HEK293 (cell line): ENCODE measurements around the gene PNRC1.

Source experiments
- EGR2 ChIP-seq: fragments of 450-650 bp; formaldehyde crosslinking; IDR thresholded peaks from 2 replicates; pipeline ENCODE4 v1.5.1; 2016; ENCODE audit warnings: low read depth, missing biosample characterization, missing genetic modification characterization
- KLF10 ChIP-seq: fragments of 450-650 bp; IDR thresholded peaks from 2 replicates; pipeline ENCODE4 v1.5.1; 2018; ENCODE audit warnings: missing biosample characterization, mild to moderate bottlenecking, missing genetic modification characterization
- OVOL3 ChIP-seq: fragments of 450-650 bp; formaldehyde crosslinking; IDR thresholded peaks from 2 replicates; pipeline ENCODE4 v1.5.1; 2016; ENCODE audit warnings: missing biosample characterization, missing genetic modification characterization
- SALL2 ChIP-seq: fragments of 450-650 bp; formaldehyde crosslinking; IDR thresholded peaks from 2 replicates; pipeline ENCODE4 v1.5.0; 2017; ENCODE audit warnings: missing biosample characterization, mild to moderate bottlenecking, missing genetic modification characterization, borderline replicate concordance
- SCRT1 ChIP-seq: fragments of 450-650 bp; formaldehyde crosslinking; IDR thresholded peaks from 2 replicates; pipeline ENCODE4 v1.5.1; 2016; ENCODE audit warnings: missing biosample characterization, missing genetic modification characterization, borderline replicate concordance
- WT1 ChIP-seq: fragments of 450-650 bp; formaldehyde crosslinking; IDR thresholded peaks from 2 replicates; pipeline ENCODE4 v1.5.1; 2016; ENCODE audit warnings: missing biosample characterization, missing genetic modification characterization
- ZFP37 ChIP-seq: fragments of 450-650 bp; formaldehyde crosslinking; IDR thresholded peaks from 2 replicates; pipeline ENCODE4 v1.5.1; 2016; ENCODE audit warnings: missing biosample characterization, missing genetic modification characterization
- ZNF133 ChIP-seq: fragments of 450-650 bp; formaldehyde crosslinking; IDR thresholded peaks from 2 replicates; pipeline ENCODE4 v1.5.1; 2016; ENCODE audit warnings: missing biosample characterization, missing genetic modification characterization
- ZNF2 ChIP-seq: fragments of 450-650 bp; formaldehyde crosslinking; IDR thresholded peaks from 2 replicates; pipeline ENCODE4 v1.5.1; 2016; ENCODE audit warnings: missing biosample characterization, missing genetic modification characterization
- ZNF248 ChIP-seq: fragments of 450-650 bp; formaldehyde crosslinking; IDR thresholded peaks from 2 replicates; pipeline ENCODE4 v1.5.1; 2017; ENCODE audit warnings: missing biosample characterization, missing genetic modification characterization
- ZNF350 ChIP-seq: fragments of 450-650 bp; formaldehyde crosslinking; IDR thresholded peaks from 2 replicates; pipeline ENCODE4 v1.5.0; 2017; ENCODE audit warnings: missing biosample characterization, mild to moderate bottlenecking, missing genetic modification characterization
- ZNF416 ChIP-seq: fragments of 450-650 bp; formaldehyde crosslinking; IDR thresholded peaks from 2 replicates; pipeline ENCODE4 v1.5.1; 2016; ENCODE audit warnings: missing biosample characterization, missing genetic modification characterization
- ZNF544 ChIP-seq: fragments of 450-650 bp; formaldehyde crosslinking; IDR thresholded peaks from 2 replicates; pipeline ENCODE4 v1.5.0; 2017; ENCODE audit warnings: missing biosample characterization, missing genetic modification characterization
- ZNF549 ChIP-seq: fragments of 450-650 bp; IDR thresholded peaks from 2 replicates; pipeline ENCODE4 v1.5.1; 2018; ENCODE audit warnings: missing biosample characterization, missing genetic modification characterization, mild to moderate bottlenecking, inconsistent platforms, moderate library complexity
- ZNF830 ChIP-seq: fragments of 450-650 bp; IDR thresholded peaks from 2 replicates; pipeline ENCODE4 v1.5.0; 2018; ENCODE audit warnings: missing biosample characterization, missing genetic modification characterization, low read depth, mild to moderate bottlenecking, moderate library complexity
- TF ChIP-seq, protein P1 (sequence below): fragments of 450-650 bp; formaldehyde crosslinking; IDR thresholded peaks from 2 replicates; pipeline ENCODE4 v1.5.1; 2016; ENCODE audit warnings: missing biosample characterization, missing genetic modification characterization
- TF ChIP-seq, protein P2 (sequence below): fragments of 450-650 bp; formaldehyde crosslinking; IDR thresholded peaks from 2 replicates; pipeline ENCODE4 v1.5.1; 2016; ENCODE audit warnings: missing biosample characterization, missing genetic modification characterization, borderline replicate concordance
- TF ChIP-seq, protein P3 (sequence below): fragments of 450-650 bp; IDR thresholded peaks from 2 replicates; pipeline ENCODE4 v1.5.1; 2018; ENCODE audit warnings: missing biosample characterization, mild to moderate bottlenecking, missing genetic modification characterization
- TF ChIP-seq, protein P4 (sequence below): fragments of 450-650 bp; formaldehyde crosslinking; IDR thresholded peaks from 2 replicates; pipeline ENCODE4 v1.5.1; 2016; ENCODE audit warnings: missing biosample characterization, missing genetic modification characterization
- TF ChIP-seq, protein P5 (sequence below): fragments of 450-650 bp; formaldehyde crosslinking; IDR thresholded peaks from 2 replicates; pipeline ENCODE4 v1.5.1; 2017; ENCODE audit warnings: missing biosample characterization, missing genetic modification characterization
- TF ChIP-seq, protein P6 (sequence below): fragments of 450-650 bp; formaldehyde crosslinking; IDR thresholded peaks from 2 replicates; pipeline ENCODE4 v1.5.1; 2016; ENCODE audit warnings: missing biosample characterization, missing genetic modification characterization
- TF ChIP-seq, protein P7 (sequence below): fragments of 450-650 bp; formaldehyde crosslinking; IDR thresholded peaks from 2 replicates; pipeline ENCODE4 v1.5.1; 2017; ENCODE audit warnings: missing biosample characterization, missing genetic modification characterization
- TF ChIP-seq, protein P8 (sequence below): fragments of 450-650 bp; formaldehyde crosslinking; IDR thresholded peaks from 2 replicates; pipeline ENCODE4 v1.5.1; 2016; ENCODE audit warnings: missing biosample characterization, missing genetic modification characterization
- TF ChIP-seq, protein P9 (sequence below): fragments of 450-650 bp; formaldehyde crosslinking; IDR thresholded peaks from 2 replicates; pipeline ENCODE4 v1.5.1; 2016; ENCODE audit warnings: missing biosample characterization, missing genetic modification characterization

The PNRC1 gene

DNA sequence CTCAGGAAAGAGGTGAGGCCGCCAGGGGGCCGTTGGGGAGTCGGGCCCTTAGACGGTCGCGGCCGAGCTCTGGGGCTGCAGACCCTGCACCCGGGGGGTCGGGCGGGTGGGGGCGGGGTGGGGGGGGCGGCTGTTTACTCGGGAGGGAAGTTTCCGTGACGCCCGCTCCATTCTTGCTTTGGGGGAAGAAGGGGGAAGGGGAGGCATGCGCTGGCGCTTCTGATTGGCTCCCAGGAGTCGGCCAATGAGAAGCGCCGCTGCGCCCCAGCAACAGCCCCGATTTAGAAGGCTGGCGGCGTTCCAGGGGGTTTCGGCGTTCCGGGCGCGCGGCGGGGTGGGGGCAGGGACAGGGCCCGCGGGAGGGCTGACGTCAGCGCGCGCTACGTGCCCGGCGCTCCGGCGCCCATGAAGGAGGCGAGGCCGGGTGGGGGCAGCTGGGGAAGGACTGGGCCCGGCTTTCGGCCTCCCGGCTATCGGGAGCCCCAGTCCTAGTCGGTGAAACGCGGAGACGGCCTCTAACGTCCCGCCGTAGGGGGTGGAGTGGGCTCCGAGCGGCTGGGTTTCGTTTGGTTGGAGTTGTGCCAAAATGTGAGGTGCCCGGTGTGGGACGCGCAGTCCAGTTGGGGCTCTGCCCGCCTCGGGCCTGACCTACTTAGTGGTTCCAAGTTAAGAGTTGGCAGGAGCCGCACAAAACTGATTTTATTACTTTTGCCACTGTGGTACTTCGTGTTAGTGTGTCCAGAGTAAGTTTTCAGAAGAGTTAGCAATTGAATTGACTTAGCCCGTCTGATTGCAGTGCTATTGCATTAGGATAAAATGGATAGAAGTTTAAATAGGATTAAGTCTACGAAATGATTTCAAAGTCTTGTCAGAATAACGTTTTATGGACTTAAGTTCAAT is 1.1 kb downstream of the PNRC1 start (continued):
- TF ChIP-seq, protein P1, sequence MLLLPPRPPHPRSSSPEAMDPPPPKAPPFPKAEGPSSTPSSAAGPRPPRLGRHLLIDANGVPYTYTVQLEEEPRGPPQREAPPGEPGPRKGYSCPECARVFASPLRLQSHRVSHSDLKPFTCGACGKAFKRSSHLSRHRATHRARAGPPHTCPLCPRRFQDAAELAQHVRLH (tag by site-specific recombination): peak; percentile 68; the same call in 1 of the 2 replicates
- TF ChIP-seq ZNF2 (tag by site-specific recombination) (peak; percentile 87), WT1 (tag by site-specific recombination) (peak; percentile 72), OVOL3 (no peak), ZNF830 (no peak), SALL2 (tag by site-specific recombination) (no peak), EGR2 (tag by site-specific recombination) (peak; percentile 61), ZNF544 (tag by site-specific recombination) (no peak), ZNF350 (no peak), ZNF416 (no peak), ZNF248 (tag by site-specific recombination) (no peak), KLF10 (tag by site-specific recombination) (peak; percentile 88), ZFP37 (tag by site-specific recombination) (peak; percentile 83), ZNF549 (tag by site-specific recombination) (no peak), ZNF133 (no peak), SCRT1 (no peak)
- TF ChIP-seq, protein P2, sequence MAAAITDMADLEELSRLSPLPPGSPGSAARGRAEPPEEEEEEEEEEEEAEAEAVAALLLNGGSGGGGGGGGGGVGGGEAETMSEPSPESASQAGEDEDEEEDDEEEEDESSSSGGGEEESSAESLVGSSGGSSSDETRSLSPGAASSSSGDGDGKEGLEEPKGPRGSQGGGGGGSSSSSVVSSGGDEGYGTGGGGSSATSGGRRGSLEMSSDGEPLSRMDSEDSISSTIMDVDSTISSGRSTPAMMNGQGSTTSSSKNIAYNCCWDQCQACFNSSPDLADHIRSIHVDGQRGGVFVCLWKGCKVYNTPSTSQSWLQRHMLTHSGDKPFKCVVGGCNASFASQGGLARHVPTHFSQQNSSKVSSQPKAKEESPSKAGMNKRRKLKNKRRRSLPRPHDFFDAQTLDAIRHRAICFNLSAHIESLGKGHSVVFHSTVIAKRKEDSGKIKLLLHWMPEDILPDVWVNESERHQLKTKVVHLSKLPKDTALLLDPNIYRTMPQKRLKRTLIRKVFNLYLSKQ (tag by site-specific recombination): no peak
- TF ChIP-seq, protein P3, sequence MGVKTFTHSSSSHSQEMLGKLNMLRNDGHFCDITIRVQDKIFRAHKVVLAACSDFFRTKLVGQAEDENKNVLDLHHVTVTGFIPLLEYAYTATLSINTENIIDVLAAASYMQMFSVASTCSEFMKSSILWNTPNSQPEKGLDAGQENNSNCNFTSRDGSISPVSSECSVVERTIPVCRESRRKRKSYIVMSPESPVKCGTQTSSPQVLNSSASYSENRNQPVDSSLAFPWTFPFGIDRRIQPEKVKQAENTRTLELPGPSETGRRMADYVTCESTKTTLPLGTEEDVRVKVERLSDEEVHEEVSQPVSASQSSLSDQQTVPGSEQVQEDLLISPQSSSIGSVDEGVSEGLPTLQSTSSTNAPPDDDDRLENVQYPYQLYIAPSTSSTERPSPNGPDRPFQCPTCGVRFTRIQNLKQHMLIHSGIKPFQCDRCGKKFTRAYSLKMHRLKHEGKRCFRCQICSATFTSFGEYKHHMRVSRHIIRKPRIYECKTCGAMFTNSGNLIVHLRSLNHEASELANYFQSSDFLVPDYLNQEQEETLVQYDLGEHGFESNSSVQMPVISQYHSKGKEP (tag by site-specific recombination): peak; percentile 46
- TF ChIP-seq, protein P4, sequence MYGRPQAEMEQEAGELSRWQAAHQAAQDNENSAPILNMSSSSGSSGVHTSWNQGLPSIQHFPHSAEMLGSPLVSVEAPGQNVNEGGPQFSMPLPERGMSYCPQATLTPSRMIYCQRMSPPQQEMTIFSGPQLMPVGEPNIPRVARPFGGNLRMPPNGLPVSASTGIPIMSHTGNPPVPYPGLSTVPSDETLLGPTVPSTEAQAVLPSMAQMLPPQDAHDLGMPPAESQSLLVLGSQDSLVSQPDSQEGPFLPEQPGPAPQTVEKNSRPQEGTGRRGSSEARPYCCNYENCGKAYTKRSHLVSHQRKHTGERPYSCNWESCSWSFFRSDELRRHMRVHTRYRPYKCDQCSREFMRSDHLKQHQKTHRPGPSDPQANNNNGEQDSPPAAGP (tag by site-specific recombination): peak; percentile 88
- TF ChIP-seq, protein P5, sequence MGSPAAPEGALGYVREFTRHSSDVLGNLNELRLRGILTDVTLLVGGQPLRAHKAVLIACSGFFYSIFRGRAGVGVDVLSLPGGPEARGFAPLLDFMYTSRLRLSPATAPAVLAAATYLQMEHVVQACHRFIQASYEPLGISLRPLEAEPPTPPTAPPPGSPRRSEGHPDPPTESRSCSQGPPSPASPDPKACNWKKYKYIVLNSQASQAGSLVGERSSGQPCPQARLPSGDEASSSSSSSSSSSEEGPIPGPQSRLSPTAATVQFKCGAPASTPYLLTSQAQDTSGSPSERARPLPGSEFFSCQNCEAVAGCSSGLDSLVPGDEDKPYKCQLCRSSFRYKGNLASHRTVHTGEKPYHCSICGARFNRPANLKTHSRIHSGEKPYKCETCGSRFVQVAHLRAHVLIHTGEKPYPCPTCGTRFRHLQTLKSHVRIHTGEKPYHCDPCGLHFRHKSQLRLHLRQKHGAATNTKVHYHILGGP (tag by site-specific recombination): no peak
- TF ChIP-seq, protein P6, sequence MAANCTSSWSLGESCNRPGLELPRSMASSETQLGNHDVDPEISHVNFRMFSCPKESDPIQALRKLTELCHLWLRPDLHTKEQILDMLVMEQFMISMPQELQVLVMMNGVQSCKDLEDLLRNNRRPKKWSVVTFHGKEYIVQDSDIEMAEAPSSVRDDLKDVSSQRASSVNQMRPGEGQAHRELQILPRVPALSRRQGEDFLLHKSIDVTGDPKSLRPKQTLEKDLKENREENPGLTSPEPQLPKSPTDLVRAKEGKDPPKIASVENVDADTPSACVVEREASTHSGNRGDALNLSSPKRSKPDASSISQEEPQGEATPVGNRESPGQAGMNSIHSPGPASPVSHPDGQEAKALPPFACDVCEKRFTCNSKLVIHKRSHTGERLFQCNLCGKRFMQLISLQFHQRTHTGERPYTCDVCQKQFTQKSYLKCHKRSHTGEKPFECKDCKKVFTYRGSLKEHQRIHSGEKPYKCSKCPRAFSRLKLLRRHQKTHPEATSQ: peak; percentile 90; the same call in 1 of the 2 replicates
- TF ChIP-seq, protein P7, sequence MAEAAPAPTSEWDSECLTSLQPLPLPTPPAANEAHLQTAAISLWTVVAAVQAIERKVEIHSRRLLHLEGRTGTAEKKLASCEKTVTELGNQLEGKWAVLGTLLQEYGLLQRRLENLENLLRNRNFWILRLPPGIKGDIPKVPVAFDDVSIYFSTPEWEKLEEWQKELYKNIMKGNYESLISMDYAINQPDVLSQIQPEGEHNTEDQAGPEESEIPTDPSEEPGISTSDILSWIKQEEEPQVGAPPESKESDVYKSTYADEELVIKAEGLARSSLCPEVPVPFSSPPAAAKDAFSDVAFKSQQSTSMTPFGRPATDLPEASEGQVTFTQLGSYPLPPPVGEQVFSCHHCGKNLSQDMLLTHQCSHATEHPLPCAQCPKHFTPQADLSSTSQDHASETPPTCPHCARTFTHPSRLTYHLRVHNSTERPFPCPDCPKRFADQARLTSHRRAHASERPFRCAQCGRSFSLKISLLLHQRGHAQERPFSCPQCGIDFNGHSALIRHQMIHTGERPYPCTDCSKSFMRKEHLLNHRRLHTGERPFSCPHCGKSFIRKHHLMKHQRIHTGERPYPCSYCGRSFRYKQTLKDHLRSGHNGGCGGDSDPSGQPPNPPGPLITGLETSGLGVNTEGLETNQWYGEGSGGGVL (tag by site-specific recombination): peak; percentile 90
- TF ChIP-seq, protein P8, sequence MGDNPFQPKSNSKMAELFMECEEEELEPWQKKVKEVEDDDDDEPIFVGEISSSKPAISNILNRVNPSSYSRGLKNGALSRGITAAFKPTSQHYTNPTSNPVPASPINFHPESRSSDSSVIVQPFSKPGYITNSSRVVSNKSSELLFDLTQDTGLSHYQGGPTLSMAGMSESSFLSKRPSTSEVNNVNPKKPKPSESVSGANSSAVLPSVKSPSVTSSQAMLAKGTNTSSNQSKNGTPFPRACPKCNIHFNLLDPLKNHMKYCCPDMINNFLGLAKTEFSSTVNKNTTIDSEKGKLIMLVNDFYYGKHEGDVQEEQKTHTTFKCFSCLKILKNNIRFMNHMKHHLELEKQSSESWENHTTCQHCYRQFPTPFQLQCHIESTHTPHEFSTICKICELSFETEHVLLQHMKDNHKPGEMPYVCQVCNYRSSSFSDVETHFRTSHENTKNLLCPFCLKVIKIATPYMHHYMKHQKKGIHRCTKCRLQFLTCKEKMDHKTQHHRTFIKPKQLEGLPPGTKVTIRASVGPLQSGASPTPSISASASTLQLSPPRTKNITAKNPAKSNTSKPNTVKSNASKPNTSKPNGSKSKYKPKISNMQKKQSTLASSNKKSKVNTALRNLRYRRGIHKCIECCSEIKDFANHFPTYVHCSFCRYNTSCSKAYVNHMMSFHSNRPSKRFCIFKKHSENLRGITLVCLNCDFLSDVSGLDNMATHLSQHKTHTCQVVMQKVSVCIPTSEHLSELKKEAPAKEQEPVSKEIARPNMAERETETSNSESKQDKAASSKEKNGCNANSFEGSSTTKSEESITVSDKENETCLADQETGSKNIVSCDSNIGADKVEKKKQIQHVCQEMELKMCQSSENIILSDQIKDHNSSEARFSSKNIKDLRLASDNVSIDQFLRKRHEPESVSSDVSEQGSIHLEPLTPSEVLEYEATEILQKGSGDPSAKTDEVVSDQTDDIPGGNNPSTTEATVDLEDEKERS (tag by site-specific recombination): no peak
- TF ChIP-seq, protein P9, sequence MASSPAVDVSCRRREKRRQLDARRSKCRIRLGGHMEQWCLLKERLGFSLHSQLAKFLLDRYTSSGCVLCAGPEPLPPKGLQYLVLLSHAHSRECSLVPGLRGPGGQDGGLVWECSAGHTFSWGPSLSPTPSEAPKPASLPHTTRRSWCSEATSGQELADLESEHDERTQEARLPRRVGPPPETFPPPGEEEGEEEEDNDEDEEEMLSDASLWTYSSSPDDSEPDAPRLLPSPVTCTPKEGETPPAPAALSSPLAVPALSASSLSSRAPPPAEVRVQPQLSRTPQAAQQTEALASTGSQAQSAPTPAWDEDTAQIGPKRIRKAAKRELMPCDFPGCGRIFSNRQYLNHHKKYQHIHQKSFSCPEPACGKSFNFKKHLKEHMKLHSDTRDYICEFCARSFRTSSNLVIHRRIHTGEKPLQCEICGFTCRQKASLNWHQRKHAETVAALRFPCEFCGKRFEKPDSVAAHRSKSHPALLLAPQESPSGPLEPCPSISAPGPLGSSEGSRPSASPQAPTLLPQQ (tag by site-specific recombination): peak; percentile 96
